ENCODE results near the gene PRDM11.
"Not testable (repeated sequence)": the region's sequence is repeated elsewhere in the genome, so short reads cannot be mapped to it uniquely, and the experiment has no call there.

PRDM11 gene

GRCh38 chr11:45232341-45233080 lies 86.1 kb downstream of the PRDM11 start:
- DNase-seq (ENCODE audit: low read depth in 2 of 2, low spot score in 1 of 2) = no peak

GRCh38 chr11:45233121-45233803 lies 86.8 kb downstream of the PRDM11 start:
- peak in 1 of 2 donors; percentile 9 for DNase-seq (ENCODE audit: low read depth in 2 of 2, low spot score in 1 of 2)

- no peak for DNase-seq (ENCODE audit: low read depth in 2 of 2, low spot score in 1 of 2)
These were observed 87.3 kb downstream of the PRDM11 start for GRCh38 chr11:45233804-45234170.

DNA sequence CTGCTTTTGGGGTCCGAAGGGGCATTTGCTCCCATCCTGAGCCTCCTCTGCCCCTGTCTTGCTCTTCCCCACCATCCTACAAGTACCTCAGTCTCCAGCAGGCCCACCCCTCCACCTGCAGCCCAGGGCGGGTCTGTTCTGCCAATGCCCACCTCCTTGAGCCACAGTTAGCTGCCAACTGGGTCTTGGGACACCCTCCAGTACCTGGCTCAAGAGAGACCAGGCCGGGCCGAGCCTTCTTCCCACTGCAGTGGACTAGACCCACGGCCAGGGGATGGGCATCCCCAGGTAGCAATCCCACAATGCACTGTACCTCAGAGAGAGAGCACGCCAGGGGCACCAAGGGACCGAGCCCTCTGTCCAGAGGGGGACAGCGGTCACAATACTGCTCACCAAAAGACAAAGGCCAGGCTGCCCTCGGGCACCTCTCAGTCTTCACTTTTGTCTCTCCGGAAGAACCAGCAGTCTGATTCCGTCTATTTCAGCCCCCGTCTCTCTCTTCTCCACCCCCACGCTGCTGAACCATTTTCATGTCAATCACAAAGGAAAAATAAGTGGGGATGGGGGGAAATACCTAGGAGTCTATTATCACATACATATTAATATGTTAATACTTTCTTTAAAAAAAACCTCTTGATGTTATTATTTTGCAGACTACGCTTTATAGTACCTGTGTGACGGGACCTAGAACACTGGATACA lies 88.0 kb downstream of the PRDM11 start:
- no peak for DNase-seq (ENCODE audit: low read depth in 2 of 2, low spot score in 1 of 2)

DNA sequence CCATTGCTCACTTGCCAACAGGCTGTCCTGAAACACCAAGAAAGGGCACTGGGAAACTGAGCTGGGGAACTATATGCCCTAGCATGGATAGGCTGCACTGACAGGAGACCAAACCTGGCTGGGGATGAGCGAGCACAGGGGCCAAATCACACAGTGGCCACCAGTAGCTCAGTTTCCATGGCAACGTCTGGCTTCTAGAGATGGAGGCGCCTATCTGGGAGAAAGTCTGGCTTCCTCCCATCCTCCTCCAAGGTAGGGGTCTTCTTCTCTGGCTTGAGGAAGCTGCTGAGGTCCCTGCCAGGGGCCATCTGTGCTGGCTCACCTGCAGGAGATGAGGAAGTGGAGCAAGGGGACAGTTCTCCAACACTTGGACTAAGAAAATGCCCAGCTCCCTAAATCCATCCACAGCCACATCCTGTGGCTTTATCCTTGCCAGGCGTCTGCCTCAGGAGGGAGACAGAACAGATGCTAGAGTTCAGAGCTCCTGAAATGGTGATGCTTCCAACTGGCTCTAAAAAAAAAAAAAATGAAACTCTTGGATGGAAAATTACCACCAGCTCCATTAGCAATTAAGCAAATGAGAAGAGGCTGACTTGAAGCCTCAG lies 91.4 kb downstream of the PRDM11 start:
- DNase-seq (ENCODE audit: low read depth in 2 of 2, low spot score in 1 of 2) = no peak

DNA sequence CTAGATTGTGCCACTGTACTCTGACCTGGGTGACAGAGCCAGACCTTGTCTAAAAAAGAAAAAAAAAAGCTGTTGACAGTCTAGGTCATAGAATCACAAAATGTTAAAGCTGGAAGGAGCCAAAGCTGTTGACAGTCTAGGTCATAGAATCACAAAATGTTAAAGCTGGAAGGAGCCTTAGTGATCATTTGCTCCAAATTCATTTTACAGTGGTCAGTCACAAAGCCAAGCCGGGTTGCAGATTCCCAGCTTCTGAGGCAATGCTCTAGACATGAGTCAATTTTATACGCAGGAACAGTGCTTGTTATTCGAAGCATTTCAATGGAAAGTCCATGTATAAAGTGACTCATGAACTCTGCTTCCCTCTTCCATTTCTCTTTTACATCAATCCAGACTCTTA lies 92.3 kb downstream of the PRDM11 start:
- DNase-seq (ENCODE audit: low read depth in 2 of 2, low spot score in 1 of 2) = no peak

DNA sequence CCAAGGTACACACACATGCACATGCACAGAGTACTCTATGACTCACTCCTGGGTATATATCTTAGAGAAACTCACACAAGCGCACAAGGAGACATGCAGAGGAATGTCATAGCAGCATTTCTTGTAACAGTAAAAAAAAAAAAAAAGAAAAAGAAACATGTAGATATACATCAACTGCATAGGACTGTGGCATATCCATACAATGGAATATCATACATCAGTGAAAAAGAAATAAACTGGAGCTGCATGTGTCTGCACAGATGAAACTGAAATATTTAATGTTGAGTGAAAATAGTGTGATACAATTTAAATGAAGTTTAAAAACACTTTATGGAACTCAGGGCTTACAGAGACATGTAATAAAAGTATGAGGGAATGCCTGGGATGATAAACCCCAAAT lies 93.3 kb downstream of the PRDM11 start:
- no peak for DNase-seq (ENCODE audit: low read depth in 2 of 2, low spot score in 1 of 2)

DNA sequence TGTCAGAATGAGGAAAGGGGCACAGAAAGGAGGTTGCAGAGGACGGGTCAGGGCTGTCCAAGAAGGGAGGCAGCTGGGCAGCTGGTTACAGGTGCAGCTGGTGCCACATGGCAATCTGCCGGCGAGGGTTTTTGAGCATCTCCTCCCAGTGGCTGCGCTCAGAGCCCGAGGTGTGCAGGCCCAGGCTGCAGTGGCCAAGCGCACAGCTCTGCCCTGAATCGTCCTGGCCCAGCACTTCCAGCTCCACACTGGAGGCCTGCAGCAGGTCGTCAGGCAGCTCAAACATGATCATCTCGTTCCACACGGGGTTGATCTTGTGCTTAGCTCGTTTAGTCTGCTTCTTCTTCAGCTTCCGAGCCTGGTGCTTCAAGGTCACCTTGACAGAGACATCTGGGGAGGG lies 97.5 kb downstream of the PRDM11 start:
- DNase-seq (ENCODE audit: low read depth in 2 of 2, low spot score in 1 of 2) = no peak

GRCh38 chr11:45245218-45246045 lies 99.0 kb downstream of the PRDM11 start:
- DNase-seq (ENCODE audit: low read depth in 2 of 2, low spot score in 1 of 2) = no peak

GRCh38 chr11:45246241-45246640 lies 99.8 kb downstream of the PRDM11 start:
- no peak for DNase-seq (ENCODE audit: low read depth in 2 of 2, low spot score in 1 of 2)

GRCh38 chr11:45247433-45247832 lies 101.0 kb downstream of the PRDM11 start:
- no peak for DNase-seq (ENCODE audit: low read depth in 2 of 2, low spot score in 1 of 2)

DNA sequence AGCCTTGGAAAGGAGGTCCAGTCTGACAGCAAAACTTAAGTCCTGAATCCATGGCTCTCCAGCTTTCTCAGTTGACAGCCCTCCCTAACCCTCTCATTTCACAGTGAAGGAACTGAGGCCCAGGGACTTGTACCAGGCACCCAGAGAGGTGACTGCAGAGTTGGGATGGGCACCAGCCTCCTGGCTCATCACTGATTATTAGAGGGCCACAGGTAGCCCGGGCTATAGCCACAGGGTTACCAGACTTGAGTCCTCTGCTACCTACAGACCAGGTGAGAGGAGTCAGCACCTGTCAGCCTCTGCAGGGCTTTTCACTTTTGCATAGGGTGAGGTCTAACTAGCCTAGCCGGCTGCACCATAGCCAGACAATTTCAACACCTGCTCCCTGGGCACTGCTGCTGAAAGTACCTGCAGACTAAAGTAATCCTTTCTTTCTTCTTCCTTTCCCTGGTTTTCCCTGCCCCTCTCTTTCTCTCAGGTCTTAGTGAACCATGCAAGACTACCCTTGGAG lies 102.1 kb downstream of the PRDM11 start:
- no peak for DNase-seq (ENCODE audit: low read depth in 2 of 2, low spot score in 1 of 2)

GRCh38 chr11:45249372-45249771 lies 102.9 kb downstream of the PRDM11 start:
- DNase-seq (ENCODE audit: low read depth in 2 of 2, low spot score in 1 of 2) = not testable (repeated sequence)

DNA sequence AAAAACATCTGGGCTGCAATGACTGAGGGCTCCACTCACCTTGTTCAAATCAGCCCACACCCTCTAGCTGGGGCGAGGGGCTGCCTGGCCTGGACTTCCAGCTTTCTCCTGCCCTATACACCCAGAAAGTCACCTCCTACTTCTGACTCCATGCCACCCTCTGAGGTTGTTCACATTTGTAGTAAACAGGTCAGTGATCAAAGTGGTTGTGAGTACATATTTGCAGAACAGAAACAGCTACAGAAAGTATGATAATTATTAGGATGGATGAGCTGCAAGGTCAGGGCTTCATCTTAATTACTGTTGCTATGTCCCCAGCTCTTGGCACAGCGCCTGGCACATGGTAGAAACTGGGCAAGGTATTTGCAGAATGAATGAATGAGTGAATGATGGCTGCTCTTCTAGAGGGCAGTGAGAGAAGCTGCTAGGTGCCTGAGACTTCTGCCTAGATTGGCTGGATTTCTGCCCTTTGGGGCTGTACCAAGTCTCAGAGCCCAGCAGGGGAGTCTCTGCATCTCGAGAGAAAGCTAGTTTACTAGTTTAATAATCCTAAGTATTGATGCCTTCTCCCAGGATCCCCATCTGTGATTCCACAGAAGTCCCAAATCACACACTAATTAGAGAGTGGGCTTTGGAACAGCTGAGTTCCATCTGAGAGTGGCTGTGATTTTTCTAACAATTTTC lies 103.7 kb downstream of the PRDM11 start:
- DNase-seq (ENCODE audit: low read depth in 2 of 2, low spot score in 1 of 2) = no peak

GRCh38 chr11:45252134-45252856 lies 105.9 kb downstream of the PRDM11 start:
- DNase-seq (ENCODE audit: low read depth in 2 of 2, low spot score in 1 of 2) = no peak

- no peak for DNase-seq (ENCODE audit: low read depth in 2 of 2, low spot score in 1 of 2)
These were observed 106.4 kb downstream of the PRDM11 start for GRCh38 chr11:45252877-45253276.

DNA sequence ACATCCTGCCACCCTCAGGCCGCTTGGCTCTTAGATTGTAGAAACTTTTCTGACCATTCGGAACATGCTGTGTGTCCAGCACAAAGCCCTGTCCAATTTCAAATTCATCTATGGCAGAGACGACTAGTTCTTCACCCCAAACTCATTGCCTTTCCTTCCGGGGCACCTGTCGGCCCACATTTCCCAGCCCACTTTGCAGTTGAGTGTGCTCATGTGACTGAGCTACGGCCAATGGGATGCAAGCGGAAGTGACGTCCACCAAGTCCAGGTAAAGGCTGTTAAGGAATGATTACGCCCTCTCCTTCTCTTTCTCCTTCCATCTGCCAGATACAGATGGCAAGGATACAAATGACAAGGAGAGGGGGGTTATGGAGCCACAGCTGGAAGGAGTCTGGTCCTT lies 107.2 kb downstream of the PRDM11 start:
- DNase-seq (ENCODE audit: low read depth in 2 of 2, low spot score in 1 of 2) = no peak

GRCh38 chr11:45254070-45254469 lies 107.6 kb downstream of the PRDM11 start:
- DNase-seq (ENCODE audit: low read depth in 2 of 2, low spot score in 1 of 2) = no peak

DNA sequence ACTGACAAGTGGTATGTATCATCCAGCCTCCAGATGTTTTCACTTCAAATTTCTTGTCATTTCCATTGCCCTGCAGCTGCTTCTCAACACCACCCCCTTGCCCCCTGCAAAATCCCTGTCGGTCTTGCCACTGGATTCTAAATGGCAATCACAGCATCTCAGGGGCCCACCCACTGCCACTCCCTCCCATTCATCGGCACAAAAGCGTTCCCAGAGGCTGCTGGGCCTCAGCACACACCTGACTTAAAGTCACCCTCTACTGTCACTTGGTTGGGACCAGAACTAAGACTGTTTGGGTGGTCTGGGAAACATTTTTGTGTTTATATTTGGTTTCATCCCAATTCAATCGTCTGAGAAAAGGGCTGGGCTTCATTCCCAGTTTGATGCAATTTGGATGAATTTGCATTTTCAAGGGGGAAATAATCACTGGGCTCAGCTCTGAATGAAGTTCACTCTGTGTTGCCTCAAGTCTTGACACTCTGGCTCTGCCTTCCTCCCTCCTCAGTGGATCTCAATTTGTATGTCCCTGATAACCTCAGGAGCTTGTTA lies 112.6 kb downstream of the PRDM11 start:
- DNase-seq (ENCODE audit: low read depth in 2 of 2, low spot score in 1 of 2) = no peak

Measured in stimulated activated CD8-positive, alpha-beta memory T cell treated with anti-CD3 and anti-CD28 coated beads, Interleukin-4, amount 100 ng/mL, for 1 hour (primary cell).